Nephron progenitor cell (in vitro differentiated cells): Measurements from ENCODE around the gene RARB.
A peak's percentile ranks its signal among the peaks of the same experiment; 100 is the strongest.

Experiments used
- DNase-seq: peaks from one replicate; pipeline ENCODE4 v3.0.0; 2021
- H3K27ac Mint-ChIP-seq: 2 replicates; pipeline ENCODE4 v1.8.0; 2021; ENCODE audit warnings: mild to moderate bottlenecking, moderate library complexity, mixed read lengths
- H3K27me3 Mint-ChIP-seq: 2 replicates; pipeline ENCODE4 v1.8.0; 2021; ENCODE audit warnings: mild to moderate bottlenecking, low read depth, mixed read lengths; ENCODE audit not compliant: poor library complexity
- H3K36me3 Mint-ChIP-seq: 2 replicates; pipeline ENCODE4 v1.8.0; 2021; ENCODE audit warnings: low read depth, mixed read lengths
- H3K4me1 Mint-ChIP-seq: 2 replicates; pipeline ENCODE4 v1.8.0; 2021; ENCODE audit warnings: mixed read lengths
- H3K4me3 Mint-ChIP-seq: 2 replicates; pipeline ENCODE4 v1.8.0; 2021; ENCODE audit warnings: mild to moderate bottlenecking, moderate library complexity, mixed read lengths
- H3K9me3 Mint-ChIP-seq: 2 replicates; pipeline ENCODE4 v1.8.0; 2021; ENCODE audit warnings: mild to moderate bottlenecking, moderate library complexity, mixed read lengths
- CTCF ChIP-seq: fragments of 200-600 bp; sonication (generic); IDR thresholded peaks from 2 replicates; pipeline ENCODE4 v1.5.0; 2021; ENCODE audit warnings: antibody characterized with exemption

The RARB gene

GRCh38 chr3:25433106-25433505, 5.0 kb downstream of the RARB start:
- Mint-ChIP-seq H3K36me3 (no peaks in the 10 kb centered on the region), H3K27ac (peak overlapping the region; percentile 19), H3K4me3 (peak overlapping the region; percentile 19), H3K4me1 (peaks cover 84% of the 10 kb centered on the region), H3K9me3 (no peaks in the 10 kb centered on the region), H3K27me3 (peaks cover 7% of the 10 kb centered on the region)
- TF ChIP-seq CTCF, result no peak
- no peak for DNase-seq

- peaks cover 84% of the 10 kb centered on the region for H3K4me1 Mint-ChIP-seq
- H3K4me3 Mint-ChIP-seq, result peak overlapping the region; percentile 3
- H3K27me3 Mint-ChIP-seq, result peaks cover 7% of the 10 kb centered on the region
- H3K36me3 Mint-ChIP-seq, result no peaks in the 10 kb centered on the region
- no peaks in the 10 kb centered on the region for H3K9me3 Mint-ChIP-seq
- no peak for DNase-seq
- H3K27ac Mint-ChIP-seq, result no peak overlapping the region
- no peak for TF ChIP-seq CTCF
Measured at GRCh38 chr3:25433868-25434267, 5.8 kb downstream of the RARB start.

GRCh38 chr3:25437953-25438352, 9.9 kb downstream of the RARB start:
- peaks cover 7% of the 10 kb centered on the region for H3K27me3 Mint-ChIP-seq
- H3K4me1 Mint-ChIP-seq, result peaks cover 56% of the 10 kb centered on the region
- no peak overlapping the region for H3K27ac Mint-ChIP-seq
- peaks cover 5% of the 10 kb centered on the region for H3K36me3 Mint-ChIP-seq
- no peaks in the 10 kb centered on the region for H3K9me3 Mint-ChIP-seq
- TF ChIP-seq CTCF, result no peak
- no peak for DNase-seq
- H3K4me3 Mint-ChIP-seq, result no peak overlapping the region

DNA sequence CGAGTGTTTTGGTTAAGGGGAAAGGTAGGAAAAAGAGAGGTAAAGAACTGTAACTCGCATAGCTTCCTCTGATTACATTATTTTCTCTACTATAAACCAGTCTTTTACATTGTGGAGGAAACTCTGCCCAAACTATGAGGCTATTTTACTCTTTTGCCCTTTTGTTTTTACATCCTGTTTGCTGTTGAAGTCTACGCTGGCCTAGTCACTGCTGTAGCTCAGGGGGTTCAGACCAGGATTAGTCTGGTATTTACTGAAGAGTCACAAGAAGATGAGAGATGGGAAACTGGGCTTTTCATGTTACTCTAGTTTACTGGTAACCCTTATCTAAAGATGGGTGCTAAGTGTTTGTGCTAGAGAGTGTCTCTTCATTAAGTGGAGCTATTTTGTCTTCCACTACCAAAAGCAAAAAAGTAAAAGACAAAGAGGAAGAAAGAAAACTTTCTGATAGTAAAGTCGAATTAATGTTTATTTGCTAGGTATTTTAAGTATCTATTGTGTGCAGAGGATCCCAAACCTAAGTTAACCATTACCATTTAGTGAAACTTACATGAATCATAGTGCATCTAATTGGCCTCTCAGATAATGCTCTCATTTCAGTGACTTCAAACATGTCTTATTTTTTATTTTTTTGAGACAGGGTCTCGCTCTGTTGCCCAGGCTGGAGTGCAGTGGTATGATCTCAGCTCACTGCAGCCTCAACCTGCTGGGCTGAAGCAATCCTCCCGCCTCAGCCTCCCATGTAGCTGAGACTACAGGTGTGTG, 10.9 kb downstream of the RARB start:
- Mint-ChIP-seq H3K36me3 (peaks cover 5% of the 10 kb centered on the region), H3K9me3 (no peaks in the 10 kb centered on the region), H3K27me3 (peaks cover 7% of the 10 kb centered on the region), H3K4me3 (no peak overlapping the region), H3K27ac (peak overlapping the region; percentile 62), H3K4me1 (peaks cover 46% of the 10 kb centered on the region)
- no peak for DNase-seq
- no peak for TF ChIP-seq CTCF

DNA sequence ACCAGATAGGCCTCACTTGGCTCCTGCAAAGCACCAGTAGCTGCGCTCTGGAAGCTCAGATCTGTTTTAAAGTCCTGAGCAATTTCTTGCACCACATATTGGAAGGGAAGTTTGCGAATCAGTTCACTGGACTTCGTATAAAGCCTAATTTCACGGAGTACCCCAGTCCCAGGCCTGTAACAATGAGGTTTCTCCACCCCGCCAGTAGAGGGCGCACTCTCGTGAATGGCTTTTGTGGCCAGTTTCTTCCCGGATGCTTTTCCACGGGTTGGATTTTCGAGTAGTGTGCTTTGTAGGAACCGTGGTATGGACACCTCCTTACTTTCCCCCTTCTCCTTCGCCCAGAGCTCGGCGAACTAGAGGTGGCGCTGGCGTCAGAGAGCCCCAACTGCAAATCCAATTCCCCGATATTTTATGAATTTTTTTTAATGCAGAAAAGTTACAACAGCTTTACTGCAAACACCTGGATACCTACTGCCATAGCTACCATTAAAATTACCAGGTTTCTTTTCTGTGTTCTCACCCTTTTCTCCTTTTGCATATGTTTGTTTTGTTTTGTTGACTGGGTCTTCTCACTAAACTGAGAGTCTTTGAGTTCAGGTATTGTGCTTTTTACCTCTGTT, 13.3 kb downstream of the RARB start:
- Mint-ChIP-seq H3K36me3 (peaks cover 5% of the 10 kb centered on the region), H3K9me3 (no peaks in the 10 kb centered on the region), H3K27ac (no peak overlapping the region), H3K27me3 (peaks cover 7% of the 10 kb centered on the region), H3K4me1 (peaks cover 38% of the 10 kb centered on the region), H3K4me3 (no peak overlapping the region)
- no peak for DNase-seq
- TF ChIP-seq CTCF, result peak; percentile 50

GRCh38 chr3:25442486-25442885, 14.4 kb downstream of the RARB start:
- Mint-ChIP-seq H3K4me1 (peaks cover 27% of the 10 kb centered on the region), H3K27me3 (peaks cover 3% of the 10 kb centered on the region), H3K4me3 (no peak overlapping the region), H3K27ac (no peak overlapping the region), H3K36me3 (peaks cover 5% of the 10 kb centered on the region), H3K9me3 (no peaks in the 10 kb centered on the region)
- no peak for DNase-seq
- no peak for TF ChIP-seq CTCF
